ENCODE data around the gene SNAPC1. TPM values are rescaled to one million over a fixed set of nuclear protein-coding genes. Genes with fewer than 3 reads are reported as not detected.

Gene SNAPC1
- total and polyA plus RNA-seq, 2 donors (not counting 3 experiments of a cell fraction or from before 2014, with no cell fraction given) = 12.7 to 14.3 TPM

DNA sequence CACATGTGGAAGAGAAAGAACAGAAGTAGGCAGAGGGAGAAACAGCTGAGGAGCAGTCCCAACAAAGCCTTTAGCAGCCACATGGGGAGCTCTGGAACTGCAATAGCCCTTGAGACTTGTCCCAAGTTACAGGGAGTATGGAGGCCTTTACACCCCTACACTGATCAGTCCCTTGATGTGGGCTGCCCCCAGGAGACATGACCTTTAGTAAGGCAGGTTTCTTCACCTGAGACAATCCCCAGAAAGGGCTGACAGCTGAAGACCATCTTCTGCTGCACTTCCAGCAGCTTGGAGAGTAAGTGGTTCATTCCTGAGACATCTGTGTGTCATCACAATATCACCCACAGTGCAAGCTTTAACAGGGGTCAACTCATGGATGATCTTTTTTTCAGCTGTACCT lies 8.6 kb upstream of the SNAPC1 start:
- no peaks in the 10 kb centered on the region for H3K9me3 ChIP-seq (replicated peaks; ENCODE audit: control insufficient read depth, insufficient read depth, low read length)
- peak in 1 of 2 donors; percentile 4 for TF ChIP-seq CTCF (IDR thresholded peaks at IDR 0.05; ENCODE audit: extremely low read depth in 1 of 2, insufficient read depth in 1 of 2, low read depth in 1 of 2, low read length in 2 of 2)
- no peak for TF ChIP-seq JUN (IDR thresholded peaks at IDR 0.05; ENCODE audit: borderline replicate concordance, insufficient read depth, insufficient read length, low read depth)
- no peak for TF ChIP-seq MAX (IDR thresholded peaks at IDR 0.05; ENCODE audit: insufficient read depth, insufficient read length)
- TF ChIP-seq POLR2AphosphoS5 (IDR thresholded peaks at IDR 0.05; ENCODE audit: insufficient read depth, low read depth, low read length) = no peak
- no peak for TF ChIP-seq FOS (IDR thresholded peaks at IDR 0.05; ENCODE audit: borderline replicate concordance, insufficient read depth, low read length)
- TF ChIP-seq EZH2 (IDR thresholded peaks at IDR 0.05; ENCODE audit: borderline replicate concordance, low read depth, low read length, severe bottlenecking) = no peak
- no TSS peak for BruUV-seq (replicated peaks)
- H3K36me3 ChIP-seq (ENCODE audit: control insufficient read depth in 2 of 2, extremely low read depth in 1 of 2, insufficient read depth in 2 of 2, low read length in 2 of 2) = no peaks in the 10 kb centered on the region
- no peak overlapping the region for H3K27ac ChIP-seq (ENCODE audit: insufficient read depth, low read depth, low read length)
- intact Hi-C loops (cut with micrococcal nuclease) = no loop called here
- no peak overlapping the region for H3K4me3 ChIP-seq (replicated peaks in 1 of 3; ENCODE audit: insufficient read depth in 1 of 3, low read depth in 1 of 3, low read length in 3 of 3)
- no peak for DNase-seq (ENCODE audit: low read depth, low spot score)
- H3K4me2 ChIP-seq (ENCODE audit: insufficient read depth, low read length) = no peak overlapping the region
- no peak overlapping the region for H3K9ac ChIP-seq (replicated peaks; ENCODE audit: extremely low read depth, insufficient read depth, low read length)
- H3K27me3 ChIP-seq (ENCODE audit: control insufficient read depth in 2 of 2, insufficient read depth in 2 of 2, low read length in 2 of 2) = no peaks in the 10 kb centered on the region
- CTCF ChIA-PET = interaction anchor here (1.0 to 1.8 kb wide), 2 partner anchors 10 to 12 kb away, joined by 5 read pairs; no protein-coding TSS in a partner anchor
- POLR2A ChIA-PET = interaction anchor here (0.5 to 2.7 kb wide), 2 partner anchors 9 to 11 kb away, joined by 4 to 17 read pairs; partner anchors contain the start of gene SNAPC1
- no peaks in the 10 kb centered on the region for H3K9me1 ChIP-seq (replicated peaks; ENCODE audit: control insufficient read depth, extremely low read depth, insufficient read depth, low read length)
- peaks cover 15% of the 10 kb centered on the region for H3K79me2 ChIP-seq (ENCODE audit: control insufficient read depth, insufficient read depth, low read length)
- dilution Hi-C loops (cut with MboI; ENCODE audit: extremely low pct_ligation_motif_present, low sequenced_read_pairs) = no loop called here
- H3K4me1 ChIP-seq (ENCODE audit: control insufficient read depth, extremely low read depth, insufficient read depth, low read length) = peaks cover 36% of the 10 kb centered on the region
- H4K20me1 ChIP-seq (replicated peaks; ENCODE audit: control insufficient read depth, extremely low read depth, insufficient read depth, low read length) = no peaks in the 10 kb centered on the region
- FAIRE-seq = no peak
- H2AFZ ChIP-seq (ENCODE audit: low read depth, low read length) = no peak overlapping the region

Data from endothelial cell of umbilical vein (primary cell).